Endothelial cell (in vitro differentiated cells): Measurements from ENCODE around the gene PRKCH. TPM values are rescaled to one million over a fixed set of nuclear protein-coding genes. Genes with fewer than 3 reads are reported as not detected.

Experiments
- DNase-seq: peaks from one replicate; pipeline ENCODE4 v3.0.0; 2021; ENCODE audit warnings: low spot score
- H3K27ac Mint-ChIP-seq: one replicate; pipeline ENCODE4 v1.8.0; 2021; ENCODE audit warnings: mixed read lengths, inconsistent platforms; ENCODE audit not compliant: unreplicated experiment
- H3K27me3 Mint-ChIP-seq: one replicate; pipeline ENCODE4 v1.8.0; 2021; ENCODE audit warnings: mild to moderate bottlenecking, moderate library complexity, mixed read lengths, inconsistent platforms; ENCODE audit not compliant: unreplicated experiment
- H3K36me3 Mint-ChIP-seq: one replicate; pipeline ENCODE4 v1.8.0; 2021; ENCODE audit warnings: mild to moderate bottlenecking, low read depth, mixed read lengths, inconsistent platforms; ENCODE audit not compliant: unreplicated experiment
- H3K4me1 Mint-ChIP-seq: one replicate; pipeline ENCODE4 v1.8.0; 2021; ENCODE audit warnings: mild to moderate bottlenecking, mixed read lengths, inconsistent platforms; ENCODE audit not compliant: unreplicated experiment
- H3K4me3 Mint-ChIP-seq: one replicate; pipeline ENCODE4 v1.8.0; 2021; ENCODE audit warnings: mild to moderate bottlenecking, mixed read lengths, inconsistent platforms; ENCODE audit not compliant: unreplicated experiment
- H3K9me3 Mint-ChIP-seq: one replicate; pipeline ENCODE4 v1.8.0; 2021; ENCODE audit warnings: mixed read lengths, inconsistent platforms; ENCODE audit not compliant: unreplicated experiment
- total RNA-seq: library from RNA; stranded (reverse); fragmentation: NEBNext Ultra II Directional; extraction: Animal tissue kit (Norgen Biotek cat#: 25700); gene quantifications from one replicate; pipeline ENCODE4 v1.2.1, GENCODE V29; 2021; ENCODE audit not compliant: unreplicated experiment
- TF ChIP-seq, protein P1 (sequence below): fragments of 200-600 bp; sonication (generic); IDR thresholded peaks from one replicate; pipeline ENCODE4 v1.5.0; 2021; ENCODE audit warnings: antibody characterized with exemption; ENCODE audit not compliant: unreplicated experiment

The PRKCH gene
- total RNA-seq, 1 donor from 2014 or later: 42.5 TPM

GRCh38 chr14:61584331-61584741, 263.0 kb downstream of the PRKCH start:
- TF ChIP-seq, protein P1, sequence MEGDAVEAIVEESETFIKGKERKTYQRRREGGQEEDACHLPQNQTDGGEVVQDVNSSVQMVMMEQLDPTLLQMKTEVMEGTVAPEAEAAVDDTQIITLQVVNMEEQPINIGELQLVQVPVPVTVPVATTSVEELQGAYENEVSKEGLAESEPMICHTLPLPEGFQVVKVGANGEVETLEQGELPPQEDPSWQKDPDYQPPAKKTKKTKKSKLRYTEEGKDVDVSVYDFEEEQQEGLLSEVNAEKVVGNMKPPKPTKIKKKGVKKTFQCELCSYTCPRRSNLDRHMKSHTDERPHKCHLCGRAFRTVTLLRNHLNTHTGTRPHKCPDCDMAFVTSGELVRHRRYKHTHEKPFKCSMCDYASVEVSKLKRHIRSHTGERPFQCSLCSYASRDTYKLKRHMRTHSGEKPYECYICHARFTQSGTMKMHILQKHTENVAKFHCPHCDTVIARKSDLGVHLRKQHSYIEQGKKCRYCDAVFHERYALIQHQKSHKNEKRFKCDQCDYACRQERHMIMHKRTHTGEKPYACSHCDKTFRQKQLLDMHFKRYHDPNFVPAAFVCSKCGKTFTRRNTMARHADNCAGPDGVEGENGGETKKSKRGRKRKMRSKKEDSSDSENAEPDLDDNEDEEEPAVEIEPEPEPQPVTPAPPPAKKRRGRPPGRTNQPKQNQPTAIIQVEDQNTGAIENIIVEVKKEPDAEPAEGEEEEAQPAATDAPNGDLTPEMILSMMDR: no peak
- no peak for DNase-seq
- Mint-ChIP-seq H3K27me3 (no peaks in the 10 kb centered on the region), H3K27ac (no peak overlapping the region), H3K36me3 (no peaks in the 10 kb centered on the region), H3K4me3 (no peak overlapping the region), H3K9me3 (no peaks in the 10 kb centered on the region), H3K4me1 (peaks cover 2% of the 10 kb centered on the region)

- no peak for DNase-seq
- TF ChIP-seq, protein P1: no peak
- Mint-ChIP-seq H3K9me3 (no peaks in the 10 kb centered on the region), H3K27ac (no peak overlapping the region), H3K36me3 (no peaks in the 10 kb centered on the region), H3K27me3 (no peaks in the 10 kb centered on the region), H3K4me1 (peaks cover 2% of the 10 kb centered on the region), H3K4me3 (no peak overlapping the region)
Measured at GRCh38 chr14:61585598-61586543, 264.5 kb downstream of the PRKCH start.

DNA sequence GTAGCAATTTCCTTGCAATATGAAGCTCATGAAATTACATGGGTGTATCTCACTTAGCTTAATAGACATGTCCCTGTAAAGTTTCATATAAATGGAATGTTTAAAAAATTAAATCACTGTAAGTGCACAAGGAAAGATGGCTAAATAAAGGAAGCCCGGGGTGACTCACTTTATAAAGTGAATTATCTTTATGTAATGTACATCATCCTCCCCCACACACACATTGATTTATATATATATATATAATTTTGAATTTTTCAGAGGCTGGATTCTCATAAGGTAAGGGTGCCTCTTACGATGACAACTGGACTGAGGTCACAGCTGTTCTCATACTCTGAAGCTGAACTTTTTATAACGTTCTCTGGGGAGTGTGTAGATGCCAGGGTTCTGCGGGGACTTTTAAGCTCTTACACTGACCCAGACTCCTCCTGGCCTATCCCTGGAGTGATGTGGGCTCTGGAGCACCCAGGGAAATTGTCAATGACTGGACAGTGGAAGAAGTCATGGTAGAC, 265.2 kb downstream of the PRKCH start:
- Mint-ChIP-seq H3K27ac (no peak overlapping the region), H3K27me3 (no peaks in the 10 kb centered on the region), H3K36me3 (no peaks in the 10 kb centered on the region), H3K9me3 (no peaks in the 10 kb centered on the region), H3K4me1 (peaks cover 2% of the 10 kb centered on the region), H3K4me3 (no peak overlapping the region)
- DNase-seq: no peak
- TF ChIP-seq, protein P1: no peak

GRCh38 chr14:61587081-61587713, 265.8 kb downstream of the PRKCH start:
- H3K27me3 Mint-ChIP-seq: no peaks in the 10 kb centered on the region
- peaks cover 2% of the 10 kb centered on the region for H3K4me1 Mint-ChIP-seq
- DNase-seq: no peak
- H3K9me3 Mint-ChIP-seq: no peaks in the 10 kb centered on the region
- no peak overlapping the region for H3K4me3 Mint-ChIP-seq
- no peak overlapping the region for H3K27ac Mint-ChIP-seq
- TF ChIP-seq, protein P1: no peak
- H3K36me3 Mint-ChIP-seq: no peaks in the 10 kb centered on the region
